GM21529 (cell line): ENCODE data around the gene KRTAP5-4.
"Not testable (repeated sequence)": the region's sequence is repeated elsewhere in the genome, so short reads cannot be mapped to it uniquely, and the experiment has no call there.

Source experiments
- ATAC-seq: cut with Tn5 transposase; IDR thresholded peaks from one replicate; pipeline ENCODE4 v1.9.1; 2021; ENCODE audit not compliant: unreplicated experiment

Gene KRTAP5-4

GRCh38 chr11:1653541-1654387, 31.8 kb upstream of the KRTAP5-4 start:
- ATAC-seq: no peak

- ATAC-seq: no peak
Measured at GRCh38 chr11:1652771-1653540, 31.0 kb upstream of the KRTAP5-4 start.

DNA sequence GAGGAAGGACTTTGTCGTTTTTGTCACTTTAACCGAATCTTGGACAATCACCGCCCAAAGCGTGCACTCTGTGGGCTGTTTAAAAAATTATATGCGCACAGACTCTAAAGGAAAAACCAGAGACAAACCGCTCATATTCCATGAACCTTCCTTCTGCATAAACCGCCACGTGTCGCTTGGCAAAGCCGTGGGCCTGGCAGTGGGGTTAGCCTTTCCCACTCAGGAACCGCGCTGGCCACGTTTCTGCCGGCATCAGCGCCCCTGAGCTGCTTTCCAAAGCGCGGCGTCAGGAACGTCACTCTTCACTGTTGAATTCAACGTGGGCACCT, 30.5 kb upstream of the KRTAP5-4 start:
- ATAC-seq: no peak

DNA sequence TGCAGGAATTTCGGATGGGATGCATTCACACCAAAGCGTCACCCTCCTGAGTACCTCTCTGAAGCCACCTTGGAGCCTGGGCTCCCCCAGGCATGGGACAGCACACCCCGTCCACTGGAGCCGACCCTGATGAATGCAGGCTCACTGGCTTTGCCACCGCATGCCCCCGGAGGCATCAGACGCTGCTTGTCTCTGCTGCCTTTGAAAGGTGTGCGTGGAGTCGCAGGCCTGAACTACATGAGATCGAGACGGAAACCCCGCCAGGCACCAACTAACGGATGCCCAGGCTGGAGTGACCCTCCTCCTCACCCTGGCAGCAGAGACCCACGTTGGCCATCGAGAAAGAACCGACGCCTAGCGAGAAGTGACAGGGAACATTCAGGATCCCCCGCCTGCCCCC, 30.1 kb upstream of the KRTAP5-4 start:
- no peak for ATAC-seq

- ATAC-seq: no peak
Measured at GRCh38 chr11:1651411-1651980, 29.6 kb upstream of the KRTAP5-4 start.

DNA sequence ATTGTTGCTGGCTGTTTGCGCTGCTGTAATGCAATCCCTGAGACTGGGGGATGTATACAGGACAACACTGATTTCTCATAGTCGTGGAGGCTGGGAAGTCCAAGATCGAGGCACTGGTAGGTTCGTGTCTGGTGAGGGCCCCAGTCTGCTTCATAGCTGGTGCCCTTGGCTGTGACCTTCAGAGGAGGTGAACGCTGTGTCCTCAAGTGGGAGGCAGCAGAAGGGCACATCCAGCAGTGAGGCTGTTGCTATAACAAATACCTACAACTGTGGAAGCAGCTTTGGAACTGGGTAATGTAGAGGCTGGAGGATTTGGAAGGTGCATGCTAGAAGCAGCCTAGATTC, 29.0 kb upstream of the KRTAP5-4 start:
- no peak for ATAC-seq

DNA sequence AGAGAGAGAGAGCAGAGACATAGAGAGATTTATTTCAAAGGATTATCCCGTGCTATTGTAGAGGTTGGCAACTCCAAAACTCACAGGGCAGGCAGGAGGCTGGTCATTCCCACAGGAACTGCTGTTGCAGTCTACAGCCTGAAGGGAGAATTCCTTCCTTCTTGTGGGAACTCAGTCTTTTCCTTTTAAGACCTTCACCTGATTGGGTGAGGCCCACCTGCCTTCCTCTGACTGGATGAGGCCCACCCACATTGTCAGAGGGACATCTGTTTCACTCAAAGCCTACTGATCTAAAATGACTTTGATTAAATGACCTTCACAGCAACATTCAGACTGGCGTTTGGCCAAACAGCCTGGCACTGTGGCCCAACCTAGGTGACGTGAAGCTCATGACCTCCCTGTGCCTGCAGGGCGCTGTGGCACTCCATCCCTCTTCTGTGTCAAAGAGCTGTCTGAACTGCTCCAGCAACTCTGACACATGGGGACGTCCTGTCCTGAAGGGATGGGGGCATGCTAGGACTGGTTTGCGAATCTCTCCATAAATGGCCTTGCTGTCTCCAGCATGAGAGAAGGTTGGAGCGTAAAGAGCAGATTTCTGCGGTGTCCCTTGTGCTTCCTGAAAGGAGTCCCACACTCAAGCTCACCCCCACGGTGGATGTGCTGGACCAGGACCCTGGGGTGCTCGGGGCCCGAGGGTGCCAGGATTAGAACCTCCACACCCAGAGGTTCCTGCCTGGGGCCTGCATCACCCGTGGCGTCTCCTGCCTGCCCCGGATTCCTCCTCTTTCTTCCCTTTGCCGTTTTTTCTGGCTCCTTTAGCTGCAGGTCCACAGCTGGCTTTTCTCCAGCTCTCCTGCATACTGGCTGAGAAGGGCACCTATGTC, 28.3 kb upstream of the KRTAP5-4 start:
- no peak for ATAC-seq

DNA sequence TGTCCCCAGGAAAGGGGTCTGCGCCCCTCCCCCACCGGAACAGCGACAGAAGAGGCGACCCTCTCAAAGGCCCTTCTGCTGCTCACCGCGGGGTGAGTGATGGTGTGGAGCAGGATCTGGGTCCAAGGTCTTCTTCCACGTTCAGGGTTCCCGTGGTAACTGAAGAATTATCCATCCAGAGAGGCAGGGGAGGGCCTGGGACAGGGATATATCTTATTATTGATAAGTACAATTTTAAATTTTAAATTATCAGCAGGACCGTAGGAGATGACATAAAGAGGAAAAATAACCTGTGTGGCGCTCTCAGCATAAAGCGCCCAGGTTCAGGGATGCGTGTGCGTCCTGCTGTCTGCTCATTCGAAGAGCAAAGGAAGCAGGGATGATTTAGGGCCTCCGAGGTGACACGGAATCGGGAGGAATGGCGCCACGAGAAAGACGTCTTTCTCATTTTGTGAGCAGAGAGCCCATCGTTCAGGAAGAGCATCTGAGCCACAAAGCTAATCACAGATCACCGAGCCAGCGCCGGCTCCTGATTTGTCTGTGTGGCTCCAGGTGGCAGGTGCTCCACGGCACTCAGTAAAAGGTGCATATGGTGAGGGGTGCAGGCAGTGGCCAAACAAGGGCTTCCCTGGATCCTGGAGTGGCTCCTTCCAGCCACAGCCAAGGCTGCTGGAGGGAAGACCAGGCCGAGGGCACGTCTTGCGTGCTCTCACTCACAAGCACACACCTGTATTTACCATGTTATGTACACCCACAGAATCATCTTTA, 26.9 kb upstream of the KRTAP5-4 start:
- ATAC-seq: no peak

GRCh38 chr11:1647901-1648652, 26.1 kb upstream of the KRTAP5-4 start:
- ATAC-seq: no peak

DNA sequence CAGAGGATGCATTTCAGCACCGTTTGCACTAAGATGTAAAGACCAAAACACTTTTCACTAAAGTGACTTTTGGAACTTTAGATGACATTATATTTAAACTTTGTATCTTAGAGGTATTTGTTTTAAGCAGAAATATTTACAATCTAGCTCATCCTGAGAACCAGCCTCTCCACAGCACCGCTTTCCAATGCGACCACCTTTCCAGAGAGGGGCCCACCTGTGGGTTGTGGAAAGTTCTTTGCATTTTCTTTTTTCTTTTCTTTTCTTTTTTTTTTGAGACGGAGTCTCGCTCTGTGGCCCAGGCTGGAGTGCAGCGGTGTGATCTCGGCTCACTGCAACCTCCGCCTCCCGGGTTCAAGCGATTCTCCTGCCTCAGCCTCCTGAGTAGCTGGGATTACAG, 24.6 kb upstream of the KRTAP5-4 start:
- ATAC-seq: not testable (repeated sequence)

GRCh38 chr11:1645357-1645821, 23.5 kb upstream of the KRTAP5-4 start:
- ATAC-seq: no peak

DNA sequence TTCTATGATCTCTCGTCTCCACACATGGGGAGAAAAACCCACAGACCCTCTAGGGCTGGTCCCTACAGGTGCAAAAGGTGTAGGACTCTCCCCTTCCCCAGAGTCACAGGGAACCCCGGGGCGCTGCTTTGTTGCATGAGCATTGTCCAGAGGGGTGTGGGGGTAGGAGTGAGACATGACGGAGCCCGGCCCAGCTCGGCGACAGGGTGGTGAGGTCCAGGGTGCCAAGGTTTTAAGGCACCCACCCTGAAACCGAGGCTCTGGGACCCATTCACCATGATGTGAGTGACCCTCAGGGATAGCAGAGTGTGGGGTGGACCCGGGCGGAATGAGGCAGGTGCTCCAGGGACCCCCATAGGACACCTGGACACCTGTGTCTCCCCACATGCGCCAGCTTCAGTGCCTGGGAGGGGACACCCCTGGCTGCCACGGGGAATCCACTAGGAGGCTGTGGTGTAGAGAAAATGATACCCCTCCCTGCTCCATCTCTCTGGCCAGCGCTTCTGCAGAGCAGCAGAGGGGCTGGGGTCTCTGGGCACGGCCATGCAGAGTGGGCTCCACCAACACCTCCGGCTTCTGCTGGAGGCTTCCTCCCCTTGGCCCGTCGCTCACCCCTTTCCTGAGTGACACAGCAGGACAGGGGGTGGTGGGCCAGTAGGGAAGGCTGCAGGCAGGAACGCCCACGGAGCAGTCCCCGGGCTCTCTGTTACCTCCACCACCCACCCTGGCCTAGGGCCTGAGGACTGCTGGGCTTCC, 22.8 kb upstream of the KRTAP5-4 start:
- ATAC-seq: no peak

- ATAC-seq: no peak
Measured at GRCh38 chr11:1643146-1643690, 21.3 kb upstream of the KRTAP5-4 start.

- ATAC-seq: no peak
Measured at GRCh38 chr11:1642288-1643145, 20.6 kb upstream of the KRTAP5-4 start.

GRCh38 chr11:1641096-1641495, 19.2 kb upstream of the KRTAP5-4 start:
- no peak for ATAC-seq

DNA sequence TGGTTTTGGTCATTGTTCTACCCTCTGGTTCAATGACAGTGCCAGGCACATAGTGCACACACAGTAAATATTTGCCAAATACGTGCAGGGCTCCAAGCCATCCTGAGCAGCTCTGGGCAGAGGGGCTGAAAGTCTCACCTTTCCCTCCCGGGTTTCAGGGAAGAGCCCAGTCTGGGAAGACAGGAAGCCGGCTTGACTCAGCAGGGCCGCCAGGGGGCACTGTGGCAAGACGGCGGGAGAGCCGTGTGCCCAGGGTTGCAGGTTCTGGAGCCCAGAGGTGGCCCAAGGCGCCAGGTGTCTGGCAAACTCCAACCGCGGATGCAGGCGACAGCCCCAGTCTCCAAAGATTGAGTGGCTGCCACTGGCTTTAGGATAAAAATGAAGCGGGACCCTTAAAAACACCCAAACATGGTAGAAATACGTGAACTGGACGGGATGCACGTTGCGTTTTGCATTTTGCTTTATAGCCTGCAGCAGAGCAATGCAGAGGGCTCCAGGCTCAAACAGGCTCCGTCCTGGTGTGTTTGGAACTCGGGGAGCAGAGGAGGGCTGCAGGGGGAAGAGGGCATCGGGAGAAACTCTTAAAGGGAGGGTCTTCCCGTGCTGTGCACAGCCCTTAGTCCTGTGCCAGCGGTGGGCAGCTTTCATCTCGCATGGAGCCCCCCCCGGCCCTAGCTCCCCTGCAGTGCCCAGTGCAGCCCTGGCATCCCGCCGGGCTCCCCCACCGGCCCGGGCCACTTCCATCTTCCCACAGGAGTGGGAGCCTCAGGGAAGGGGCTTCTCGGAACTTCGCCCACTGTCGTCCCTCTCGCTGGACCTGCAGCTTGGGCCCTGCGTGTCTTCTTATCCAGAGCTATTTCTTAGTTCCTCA, 18.4 kb upstream of the KRTAP5-4 start:
- ATAC-seq: no peak

- ATAC-seq: no peak
Measured at GRCh38 chr11:1639666-1640065, 17.7 kb upstream of the KRTAP5-4 start.
